MG63 (cell line): Measurements from ENCODE around the gene ECT2. TPM values are rescaled to one million over a fixed set of nuclear protein-coding genes. Genes with fewer than 3 reads are reported as not detected.

Experiments
- DNase-seq: peaks from one replicate; pipeline ENCODE4 v3.0.0-alpha.2; 2020
- H3K27me3 ChIP-seq: fragments of 250-450 bp; sonication (Bioruptor Pico); 2 replicates; pipeline ENCODE4 v1.5.1; 2020; ENCODE audit warnings: mild to moderate bottlenecking, moderate library complexity
- H3K36me3 ChIP-seq: fragments of 250-450 bp; sonication (Bioruptor Pico); 2 replicates; pipeline ENCODE4 v1.5.1; 2020; ENCODE audit warnings: mild to moderate bottlenecking, moderate library complexity
- H3K4me3 ChIP-seq: fragments of 250-450 bp; sonication (Bioruptor Pico); 2 replicates; pipeline ENCODE4 v1.5.1; 2020; ENCODE audit warnings: mild to moderate bottlenecking, moderate library complexity
- H3K9me3 ChIP-seq: fragments of 250-450 bp; sonication (Bioruptor Pico); 2 replicates; pipeline ENCODE4 v1.5.1; 2020; ENCODE audit warnings: mild to moderate bottlenecking, moderate library complexity
- total RNA-seq: library from RNA; depleted of rRNA; stranded (reverse); fragments of >200 nt; shearing (Covaris generic); gene quantifications from 2 replicates; pipeline ENCODE4 v1.2.3, GENCODE V29; 2014; ENCODE audit warnings: low replicate concordance

The ECT2 gene
- total RNA-seq, 1 experiment from 2014 or later = 49.2 TPM

GRCh38 chr3:172776049-172776717 is 25.7 kb downstream of the ECT2 start:
- H3K4me3 ChIP-seq = no peak overlapping the region
- peaks cover 79% of the 10 kb centered on the region for H3K36me3 ChIP-seq
- no peaks in the 10 kb centered on the region for H3K27me3 ChIP-seq
- DNase-seq = no peak
- no peaks in the 10 kb centered on the region for H3K9me3 ChIP-seq

GRCh38 chr3:172777901-172778300 is 27.4 kb downstream of the ECT2 start:
- no peaks in the 10 kb centered on the region for H3K9me3 ChIP-seq
- no peak overlapping the region for H3K4me3 ChIP-seq
- H3K36me3 ChIP-seq = peaks cover 78% of the 10 kb centered on the region
- no peaks in the 10 kb centered on the region for H3K27me3 ChIP-seq
- no peak for DNase-seq

- Histone ChIP-seq H3K9me3 (no peaks in the 10 kb centered on the region), H3K4me3 (no peak overlapping the region), H3K36me3 (peaks cover 82% of the 10 kb centered on the region), H3K27me3 (no peaks in the 10 kb centered on the region)
- no peak for DNase-seq
Observed at GRCh38 chr3:172782235-172782634, 31.7 kb downstream of the ECT2 start.

GRCh38 chr3:172786036-172786435 is 35.5 kb downstream of the ECT2 start:
- DNase-seq = no peak
- peaks cover 92% of the 10 kb centered on the region for H3K36me3 ChIP-seq
- no peaks in the 10 kb centered on the region for H3K27me3 ChIP-seq
- no peaks in the 10 kb centered on the region for H3K9me3 ChIP-seq
- no peak overlapping the region for H3K4me3 ChIP-seq

- H3K27me3 ChIP-seq = no peaks in the 10 kb centered on the region
- no peaks in the 10 kb centered on the region for H3K9me3 ChIP-seq
- no peak for DNase-seq
- H3K36me3 ChIP-seq = peaks cover 95% of the 10 kb centered on the region
- no peak overlapping the region for H3K4me3 ChIP-seq
Observed at GRCh38 chr3:172787019-172787418, 36.5 kb downstream of the ECT2 start.

GRCh38 chr3:172787746-172788145 is 37.2 kb downstream of the ECT2 start:
- DNase-seq = no peak
- Histone ChIP-seq H3K9me3 (no peaks in the 10 kb centered on the region), H3K36me3 (peaks cover 95% of the 10 kb centered on the region)

GRCh38 chr3:172799246-172799645 is 48.7 kb downstream of the ECT2 start:
- H3K4me3 ChIP-seq = no peak overlapping the region
- no peaks in the 10 kb centered on the region for H3K27me3 ChIP-seq
- no peaks in the 10 kb centered on the region for H3K9me3 ChIP-seq
- DNase-seq = no peak
- peaks cover 75% of the 10 kb centered on the region for H3K36me3 ChIP-seq

More at GRCh38 chr3:172787746-172788145, 37.2 kb downstream of the ECT2 start:
- Histone ChIP-seq H3K27me3 (no peaks in the 10 kb centered on the region), H3K4me3 (no peak overlapping the region)

GRCh38 chr3:172800156-172800555 is 49.6 kb downstream of the ECT2 start:
- no peak for DNase-seq
- Histone ChIP-seq H3K27me3 (no peaks in the 10 kb centered on the region), H3K4me3 (no peak overlapping the region), H3K36me3 (peaks cover 77% of the 10 kb centered on the region), H3K9me3 (no peaks in the 10 kb centered on the region)

- no peaks in the 10 kb centered on the region for H3K9me3 ChIP-seq
- DNase-seq = no peak
- no peaks in the 10 kb centered on the region for H3K27me3 ChIP-seq
- peaks cover 86% of the 10 kb centered on the region for H3K36me3 ChIP-seq
- H3K4me3 ChIP-seq = no peak overlapping the region
Observed at GRCh38 chr3:172803489-172803888, 53.0 kb downstream of the ECT2 start.

GRCh38 chr3:172804323-172804722 is 53.8 kb downstream of the ECT2 start:
- DNase-seq = no peak
- Histone ChIP-seq H3K4me3 (no peak overlapping the region), H3K9me3 (no peaks in the 10 kb centered on the region), H3K27me3 (no peaks in the 10 kb centered on the region), H3K36me3 (peaks cover 86% of the 10 kb centered on the region)

- no peak for DNase-seq
- H3K9me3 ChIP-seq = no peaks in the 10 kb centered on the region
- H3K27me3 ChIP-seq = no peaks in the 10 kb centered on the region
- H3K36me3 ChIP-seq = peaks cover 72% of the 10 kb centered on the region
- H3K4me3 ChIP-seq = no peak overlapping the region
Observed at GRCh38 chr3:172808969-172809546, 58.5 kb downstream of the ECT2 start.

- peaks cover 73% of the 10 kb centered on the region for H3K36me3 ChIP-seq
Observed at GRCh38 chr3:172811099-172811498, 60.6 kb downstream of the ECT2 start.

GRCh38 chr3:172813462-172813861 is 62.9 kb downstream of the ECT2 start:
- Histone ChIP-seq H3K36me3 (peaks cover 75% of the 10 kb centered on the region), H3K4me3 (no peak overlapping the region), H3K27me3 (no peaks in the 10 kb centered on the region), H3K9me3 (no peaks in the 10 kb centered on the region)
- no peak for DNase-seq

More at GRCh38 chr3:172811099-172811498, 60.6 kb downstream of the ECT2 start:
- Histone ChIP-seq H3K9me3 (no peaks in the 10 kb centered on the region), H3K27me3 (no peaks in the 10 kb centered on the region), H3K4me3 (no peak overlapping the region)
- no peak for DNase-seq

GRCh38 chr3:172814738-172815137 is 64.2 kb downstream of the ECT2 start:
- no peak overlapping the region for H3K4me3 ChIP-seq
- peaks cover 73% of the 10 kb centered on the region for H3K36me3 ChIP-seq
- DNase-seq = no peak
- no peaks in the 10 kb centered on the region for H3K27me3 ChIP-seq
- H3K9me3 ChIP-seq = no peaks in the 10 kb centered on the region

GRCh38 chr3:172815857-172816256 is 65.3 kb downstream of the ECT2 start:
- DNase-seq = no peak
- Histone ChIP-seq H3K36me3 (peaks cover 75% of the 10 kb centered on the region), H3K4me3 (no peak overlapping the region), H3K27me3 (no peaks in the 10 kb centered on the region), H3K9me3 (no peaks in the 10 kb centered on the region)

- no peaks in the 10 kb centered on the region for H3K9me3 ChIP-seq
- H3K36me3 ChIP-seq = peaks cover 79% of the 10 kb centered on the region
- no peaks in the 10 kb centered on the region for H3K27me3 ChIP-seq
- no peak for DNase-seq
- no peak overlapping the region for H3K4me3 ChIP-seq
Observed at GRCh38 chr3:172816281-172816680, 65.8 kb downstream of the ECT2 start.

GRCh38 chr3:172816968-172817367 is 66.4 kb downstream of the ECT2 start:
- Histone ChIP-seq H3K4me3 (no peak overlapping the region), H3K9me3 (no peaks in the 10 kb centered on the region), H3K27me3 (no peaks in the 10 kb centered on the region), H3K36me3 (peaks cover 82% of the 10 kb centered on the region)
- DNase-seq = no peak

- Histone ChIP-seq H3K9me3 (no peaks in the 10 kb centered on the region), H3K27me3 (no peaks in the 10 kb centered on the region), H3K36me3 (peaks cover 79% of the 10 kb centered on the region), H3K4me3 (no peak overlapping the region)
- DNase-seq = no peak
Observed at GRCh38 chr3:172820492-172820891, 70.0 kb downstream of the ECT2 start.
